NCI-H82 (cell line): ENCODE data around the gene DZANK1.
"Not testable (repeated sequence)": the region's sequence is repeated elsewhere in the genome, so short reads cannot be mapped to it uniquely, and the experiment has no call there.

ENCODE experiments used
- DNase-seq: peaks from one replicate; lab custom pipeline; 2025; lab: John Stamatoyannopoulos, UW

DZANK1 gene

GRCh38 chr20:18466894-18467730, at the start of gene DZANK1, which contains the start of gene POLR3F:
DZANK1 (minus strand) TSS chr20:18467030; CDS start chr20:18465358, 1,672 bp downstream.
POLR3F (plus strand) TSS chr20:18467390; CDS start chr20:18467507, 117 bp downstream.
- peak; percentile 99 for DNase-seq

DNA sequence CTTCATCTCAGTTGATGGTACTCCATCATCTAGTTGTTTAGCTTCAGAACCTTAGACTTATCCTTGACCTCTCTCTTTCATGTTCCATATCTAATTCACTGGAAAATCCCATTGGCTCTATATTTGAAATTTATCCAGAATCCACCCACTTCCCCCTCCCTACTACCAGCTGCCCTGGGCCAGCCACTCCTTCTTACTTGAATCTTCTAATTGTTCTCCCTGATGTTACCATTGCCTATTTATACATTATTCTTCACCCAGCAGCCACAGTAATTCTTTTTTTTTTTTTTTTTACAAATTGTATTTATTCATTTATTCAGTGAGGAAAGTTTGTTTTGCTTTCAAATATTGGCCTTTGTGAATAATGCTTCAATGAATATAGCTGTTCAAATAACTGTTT, 49.1 kb upstream of the DZANK1 start:
- DNase-seq: no peak

DNA sequence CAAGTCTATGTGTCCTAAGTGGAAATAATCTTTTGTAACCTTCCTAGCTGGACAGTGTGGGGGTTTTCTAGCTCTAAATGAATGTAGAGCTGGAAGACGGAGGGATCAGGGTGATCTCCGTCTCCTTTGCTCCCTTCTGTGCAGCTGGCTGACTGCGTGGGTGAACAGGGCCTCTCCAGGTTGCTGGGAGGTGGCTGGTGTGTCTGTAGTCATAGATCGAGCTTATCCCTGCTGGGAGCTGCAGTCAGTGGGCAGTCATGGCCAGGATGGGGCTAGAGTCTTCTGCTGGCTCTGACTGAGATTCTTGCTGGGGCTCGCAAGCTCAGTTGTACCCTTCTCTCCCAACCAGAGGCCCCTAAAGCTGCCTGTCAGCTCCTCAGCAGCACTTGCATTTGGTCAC, 47.3 kb upstream of the DZANK1 start:
- DNase-seq: no peak

DNA sequence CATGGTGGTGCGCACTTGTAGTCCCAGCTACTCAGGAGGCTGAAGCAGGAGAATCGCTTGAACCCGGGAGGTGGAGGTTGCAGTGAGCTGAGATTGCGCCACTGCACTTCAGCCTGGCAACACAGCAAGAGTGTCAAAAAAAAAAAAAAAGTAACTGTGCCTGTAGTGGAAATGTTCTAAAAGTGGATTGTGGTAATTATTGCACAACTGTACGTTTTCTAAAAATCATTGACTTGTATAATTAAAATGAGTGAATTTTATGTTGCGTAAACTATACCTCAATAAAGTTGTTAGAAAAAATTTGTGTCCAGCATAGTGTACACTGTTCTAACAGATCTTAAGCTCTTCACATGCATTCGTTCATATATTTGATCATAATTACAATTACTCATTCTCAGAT, 46.4 kb upstream of the DZANK1 start:
- DNase-seq: no peak

- DNase-seq: no peak
Measured at GRCh38 chr20:18511571-18511970, 44.7 kb upstream of the DZANK1 start.

DNA sequence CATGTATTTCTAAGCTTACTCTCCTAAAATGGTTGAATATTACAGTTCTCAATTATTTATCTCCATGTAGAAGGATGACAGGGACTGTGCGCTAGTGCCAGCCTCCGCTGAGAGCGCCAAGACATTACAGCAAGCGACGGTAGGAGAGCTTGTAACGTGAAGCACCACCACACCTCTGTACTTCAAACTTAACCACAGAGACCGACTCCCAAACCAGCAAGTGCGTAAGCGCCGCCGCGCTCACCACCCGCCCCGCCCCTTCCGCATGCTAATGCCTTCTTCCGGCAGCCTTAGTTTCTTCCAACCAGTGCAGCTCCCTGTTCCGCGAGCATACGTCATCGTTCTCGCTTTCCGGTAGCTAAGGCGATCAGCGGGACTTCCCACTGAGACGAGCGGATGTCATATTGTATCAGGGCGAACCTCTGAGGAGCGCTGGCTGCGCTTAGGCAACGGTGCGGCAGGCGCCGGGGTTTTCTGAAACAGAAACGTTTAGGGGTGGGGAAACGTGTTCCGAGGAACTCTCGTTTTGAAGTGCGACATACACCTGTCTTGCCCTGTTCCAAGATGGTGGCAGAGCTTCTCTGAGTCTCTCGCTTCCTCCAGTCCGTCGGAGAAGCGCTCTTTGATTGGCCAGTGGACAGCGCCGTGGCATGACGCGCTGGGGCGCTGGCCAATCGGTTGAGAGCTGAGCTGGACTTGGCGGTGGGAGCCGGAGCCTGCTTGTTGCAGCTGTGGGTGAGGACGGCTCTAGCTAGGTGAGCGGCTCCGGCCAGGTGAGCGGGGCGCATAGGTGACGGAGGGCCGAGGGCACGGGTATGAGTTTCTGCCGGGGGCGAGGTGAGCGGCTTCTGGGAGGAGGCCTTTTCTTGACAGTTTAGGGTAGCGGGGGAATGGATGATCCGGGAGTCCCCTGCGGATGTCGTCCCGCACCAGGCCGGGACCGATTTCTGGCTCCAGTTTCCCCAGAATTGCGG, 40.7 kb upstream of the DZANK1 start, which contains the start of gene SEC23B:
Gene SEC23B (plus strand): TSS at position 723 of the 974 bp plus-strand sequence. CDS start 2,896 bp downstream, outside the sequence.
- DNase-seq: peak; percentile 99

GRCh38 chr20:18506744-18507143, 39.9 kb upstream of the DZANK1 start:
- DNase-seq: peak; percentile 41

DNA sequence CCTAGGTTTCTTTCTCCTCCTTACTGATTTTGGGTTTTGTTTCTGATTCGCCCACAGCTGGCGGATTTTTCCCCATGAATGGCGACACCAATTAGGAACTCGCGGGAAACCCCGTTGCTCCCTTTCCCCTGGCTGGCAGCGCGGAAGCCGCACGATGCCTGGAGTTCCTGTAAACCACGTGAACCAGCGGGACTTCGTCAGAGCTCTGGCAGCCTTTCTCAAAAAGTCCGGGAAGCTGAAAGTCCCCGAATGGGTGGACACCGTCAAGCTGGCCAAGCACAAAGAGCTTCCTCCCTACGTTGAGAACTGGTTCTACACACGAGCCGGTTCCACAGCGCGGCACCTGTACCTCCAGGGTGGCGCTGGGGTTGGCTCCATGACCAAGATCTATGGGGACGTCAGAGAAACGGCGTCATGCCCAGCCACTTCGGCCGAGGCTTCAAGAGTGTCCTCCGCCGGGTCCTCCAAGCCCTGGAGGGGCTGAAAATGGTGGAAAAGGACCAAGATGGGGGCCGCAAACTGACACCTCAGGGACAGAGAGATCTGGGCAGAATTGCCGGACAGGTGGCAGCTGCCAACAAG, 37.7 kb upstream of the DZANK1 start:
- no peak for DNase-seq

DNA sequence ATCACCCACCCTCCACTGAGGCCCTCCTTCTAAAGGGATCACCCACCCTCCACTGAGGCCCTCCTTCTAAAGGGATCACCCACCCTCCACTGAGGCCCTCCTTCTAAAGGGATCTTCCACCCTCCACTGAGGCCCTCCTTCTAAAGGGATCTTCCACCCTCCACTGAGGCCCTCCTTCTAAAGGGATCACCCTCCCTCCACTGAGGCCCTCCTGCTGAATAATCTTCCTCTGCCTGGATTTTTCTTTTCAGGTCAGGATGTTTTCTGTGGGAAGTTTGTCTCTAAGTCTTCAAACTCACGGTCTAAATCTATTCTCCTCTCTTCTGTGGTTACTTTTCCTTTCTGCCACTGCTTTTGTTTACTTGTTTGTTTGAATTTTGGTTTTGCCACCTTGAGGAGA, 34.8 kb upstream of the DZANK1 start:
- not testable (repeated sequence) for DNase-seq

DNA sequence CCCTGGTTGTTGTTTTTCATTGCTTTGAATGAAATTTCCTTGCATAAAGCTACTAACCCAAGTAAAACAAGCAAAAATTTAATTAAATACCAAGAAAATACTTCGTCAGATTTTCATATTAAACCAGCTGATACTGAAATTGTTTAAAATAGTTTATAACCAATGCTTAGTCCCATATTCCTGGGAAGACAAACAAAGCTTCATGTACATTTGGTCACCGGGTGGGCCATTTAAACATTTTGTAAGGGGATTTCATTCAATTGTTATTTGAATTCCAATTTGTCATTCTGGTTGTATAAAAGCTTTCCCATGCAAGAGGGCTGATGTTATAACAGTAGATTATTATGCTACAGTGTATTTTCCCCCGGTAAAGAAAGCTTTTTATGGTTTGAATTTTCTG, 30.8 kb upstream of the DZANK1 start:
- DNase-seq: no peak

DNA sequence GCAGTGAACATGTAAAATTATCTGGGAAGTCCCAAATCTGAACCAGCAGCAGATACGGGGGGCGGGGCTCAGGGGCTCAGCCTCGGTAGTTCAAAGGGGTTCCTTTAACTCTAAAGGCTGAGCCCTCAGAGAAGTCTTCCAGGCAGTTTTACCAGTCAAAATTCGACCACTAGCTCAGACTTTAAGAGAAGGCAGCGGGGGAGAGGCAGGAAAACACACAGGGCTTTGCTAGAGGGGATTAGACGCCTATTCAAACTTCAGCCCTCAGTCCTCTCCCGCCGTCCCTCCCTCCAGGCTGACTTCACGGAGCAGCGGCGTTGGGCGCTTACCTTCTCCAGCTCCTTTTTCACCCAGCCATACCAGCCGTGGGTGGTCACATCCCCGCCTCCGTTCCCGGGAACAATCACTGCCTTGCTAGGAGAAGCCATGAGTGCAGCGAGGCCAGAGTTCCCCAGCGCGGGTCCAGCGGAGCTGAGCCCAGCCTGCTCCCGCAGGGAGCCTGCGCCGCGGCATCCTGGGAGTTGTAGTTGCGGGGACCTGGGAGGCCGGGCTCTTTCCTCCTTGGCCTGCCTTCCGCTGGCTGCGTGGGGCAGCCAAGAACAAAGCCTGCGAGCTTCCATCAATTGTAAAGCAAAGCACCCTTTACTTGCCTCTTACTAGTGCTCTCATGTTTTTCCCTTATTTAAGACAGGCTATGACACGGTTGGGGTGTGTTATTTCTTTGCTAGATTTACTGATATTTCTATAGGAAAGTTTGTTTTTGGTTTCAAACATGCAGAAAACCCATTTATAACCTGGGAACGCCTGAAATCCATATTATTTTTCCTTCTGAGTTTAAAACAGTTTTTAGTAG, 30.1 kb upstream of the DZANK1 start, which contains the start of gene RBBP9:
Gene RBBP9 (minus strand): TSS at position 486 of the 853 bp plus-strand sequence. CDS start 58 bp downstream, at position 428.
- DNase-seq: peak; percentile 93

DNA sequence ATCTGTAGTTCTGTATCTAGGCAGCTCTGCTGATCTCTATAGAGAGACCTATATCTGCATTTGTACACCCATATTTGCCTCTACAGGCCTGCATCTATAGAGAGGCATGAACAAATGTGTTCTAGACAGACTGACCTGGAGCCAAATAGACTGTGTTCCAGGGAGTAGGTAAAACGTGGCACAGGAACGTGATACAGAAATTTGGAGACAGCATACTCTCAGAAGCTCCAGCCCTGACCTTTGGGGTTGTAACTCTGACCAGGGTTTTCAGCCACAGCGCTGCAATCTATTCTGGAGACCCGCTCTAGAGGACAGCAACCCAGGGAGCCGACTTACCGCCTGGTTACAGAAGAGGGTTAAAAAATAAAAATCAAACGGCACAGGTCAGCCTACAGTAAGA, 29.2 kb upstream of the DZANK1 start:
- peak; percentile 51 for DNase-seq

GRCh38 chr20:18488301-18488700, 21.5 kb upstream of the DZANK1 start:
- DNase-seq: no peak

GRCh38 chr20:18481596-18481995, 14.8 kb upstream of the DZANK1 start:
- no peak for DNase-seq

DNA sequence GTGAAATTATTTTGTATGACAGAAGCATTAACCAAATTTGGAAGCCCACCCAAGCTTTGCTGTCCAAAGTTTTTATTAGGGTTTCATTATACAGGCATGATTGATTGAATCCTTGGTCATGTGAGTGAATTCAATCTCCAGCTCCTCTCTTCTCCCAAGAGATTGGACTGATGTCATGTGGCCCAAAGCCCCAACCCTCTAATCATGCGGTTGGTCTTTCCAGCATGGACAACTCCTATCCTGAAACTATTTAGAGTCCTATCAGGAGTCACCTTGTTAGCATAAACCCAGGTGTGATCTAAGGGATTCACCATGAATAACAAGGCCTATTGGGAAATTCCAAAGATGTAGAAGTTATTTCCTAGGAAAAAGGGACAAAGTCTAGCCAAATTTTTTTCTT, 11.0 kb upstream of the DZANK1 start:
- DNase-seq: no peak

GRCh38 chr20:18477218-18477617, 10.4 kb upstream of the DZANK1 start:
- DNase-seq: no peak

DNA sequence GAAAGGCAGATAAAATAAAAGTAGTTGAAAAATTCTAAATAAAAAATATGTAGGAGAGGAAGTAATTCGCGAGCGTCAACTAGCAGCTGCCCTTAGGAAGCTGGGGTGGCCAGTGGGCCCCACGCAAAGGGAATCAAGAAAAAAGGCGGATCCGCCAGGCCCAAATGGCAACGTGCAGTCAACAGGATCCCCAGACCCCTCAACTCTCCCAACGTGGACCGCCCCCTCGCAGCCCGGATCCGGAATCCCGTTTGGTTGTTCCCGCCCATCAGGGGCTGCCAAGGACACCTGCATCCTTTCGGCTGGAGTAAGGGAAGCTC, 296 bp downstream of the DZANK1 start:
- no peak for DNase-seq

DNA sequence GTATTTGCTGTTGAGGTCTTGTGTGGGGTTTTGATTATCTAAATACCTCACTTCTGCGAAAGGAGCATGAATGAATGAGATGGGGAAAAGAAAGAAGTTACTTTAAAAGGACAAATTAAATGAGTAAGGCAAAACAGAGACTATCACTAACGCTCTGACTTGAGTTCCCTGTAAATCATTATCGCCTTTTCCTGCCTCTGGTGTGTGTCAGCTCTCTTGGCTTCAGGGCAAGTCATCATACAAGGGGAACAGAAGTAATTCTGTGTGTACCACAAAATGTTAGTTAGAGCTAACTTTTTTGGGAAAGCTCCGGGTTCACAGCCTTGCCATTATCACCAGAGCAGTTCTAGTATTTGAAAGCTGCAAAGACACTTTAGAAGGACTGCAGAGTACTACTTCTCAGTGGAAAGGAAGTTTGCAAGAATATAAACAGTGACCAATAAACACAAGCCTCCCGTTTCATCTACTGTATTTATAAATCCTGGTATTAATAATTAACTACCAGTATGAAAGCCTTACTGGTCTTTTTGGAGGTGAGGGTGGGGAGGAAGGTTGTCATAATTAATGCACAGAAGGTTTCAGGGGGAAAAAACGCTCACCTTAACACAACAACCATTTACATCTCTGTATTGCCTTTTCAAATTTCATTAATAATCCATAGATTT, 1.2 kb downstream of the DZANK1 start:
- no peak for DNase-seq

DNA sequence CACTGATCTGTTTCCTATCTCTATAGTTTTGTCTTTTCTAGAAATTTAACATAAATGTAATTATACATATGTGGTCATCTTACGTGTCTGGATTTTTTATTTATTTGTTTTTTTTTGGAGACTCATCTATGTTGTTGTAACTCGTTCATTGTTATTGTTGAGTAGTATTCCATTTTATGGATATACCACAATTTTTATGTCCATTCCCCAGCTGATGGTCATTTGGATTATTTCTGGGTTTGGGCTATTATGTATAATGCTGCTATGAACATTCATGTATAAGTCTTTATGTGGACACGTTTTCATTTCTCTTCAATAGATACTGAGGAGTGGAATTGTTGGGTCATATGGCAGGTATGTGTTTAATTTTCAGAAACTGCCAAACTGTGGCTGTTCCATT, 10.2 kb downstream of the DZANK1 start:
- no peak for DNase-seq

DNA sequence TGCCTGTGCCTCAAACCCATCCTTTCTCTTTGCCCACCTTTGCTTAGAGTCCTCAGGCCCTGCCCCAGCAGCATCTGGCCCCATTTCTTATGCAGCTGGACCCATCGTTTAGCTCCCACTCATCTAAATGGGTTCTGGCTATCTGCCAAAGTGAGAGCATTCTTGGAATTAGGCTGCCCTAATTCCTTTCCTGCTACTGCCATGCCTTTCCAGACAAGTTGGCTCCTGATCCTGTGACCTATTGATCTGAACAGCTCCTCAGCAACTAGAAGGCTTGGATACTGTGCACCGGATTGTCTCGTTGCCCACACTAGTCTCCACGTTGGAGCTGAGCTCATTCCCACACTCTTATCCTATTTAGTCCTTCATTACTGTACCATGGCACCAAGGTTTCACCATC, 22.9 kb downstream of the DZANK1 start:
- DNase-seq: peak; percentile 99

DNA sequence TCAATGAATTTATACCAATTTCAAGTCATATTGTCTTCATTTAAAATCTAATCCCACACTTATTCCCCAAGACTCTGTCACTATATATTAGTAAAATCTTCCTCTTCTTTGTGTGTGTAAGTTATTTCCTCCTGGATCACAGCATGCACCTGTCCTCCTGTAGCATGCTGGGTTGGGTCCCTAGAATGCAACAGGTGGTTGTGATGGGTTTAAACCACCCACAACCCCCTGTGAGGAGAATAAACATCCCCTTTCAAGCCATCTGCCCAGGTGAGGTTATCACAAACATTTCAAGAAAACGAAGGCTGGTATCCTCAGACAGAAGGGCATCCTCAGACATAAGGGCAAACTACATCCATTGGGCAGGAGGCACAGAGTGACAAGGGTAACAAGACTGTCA, 26.4 kb downstream of the DZANK1 start:
- no peak for DNase-seq
